GM21786 (cell line): Measurements from ENCODE around the gene DACT2.
"Not testable (repeated sequence)": the region's sequence is repeated elsewhere in the genome, so short reads cannot be mapped to it uniquely, and the experiment has no call there.

Experiments
- ATAC-seq: cut with Tn5 transposase; IDR thresholded peaks from one replicate; pipeline ENCODE4 v1.9.1; 2021; ENCODE audit not compliant: unreplicated experiment

Gene DACT2

DNA sequence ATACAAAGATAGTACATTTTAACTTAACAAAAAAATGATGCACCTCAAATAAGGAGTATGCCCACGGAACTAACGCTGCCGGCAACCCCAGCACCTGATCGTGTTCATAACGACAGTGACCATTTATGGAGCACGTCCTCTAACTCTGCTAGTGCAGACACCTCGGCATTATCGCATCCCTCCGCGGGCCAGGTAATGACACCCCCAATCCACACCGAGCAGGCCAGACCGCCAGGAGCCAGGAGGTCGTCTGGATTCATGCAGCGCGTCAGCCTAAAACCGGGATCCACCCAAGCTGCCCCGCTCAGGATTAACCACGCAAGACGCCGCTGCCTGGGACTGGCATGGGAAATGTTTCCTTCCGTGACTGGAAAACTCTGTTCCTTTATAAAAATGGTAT, 34.1 kb downstream of the DACT2 start:
- ATAC-seq: no peak

DNA sequence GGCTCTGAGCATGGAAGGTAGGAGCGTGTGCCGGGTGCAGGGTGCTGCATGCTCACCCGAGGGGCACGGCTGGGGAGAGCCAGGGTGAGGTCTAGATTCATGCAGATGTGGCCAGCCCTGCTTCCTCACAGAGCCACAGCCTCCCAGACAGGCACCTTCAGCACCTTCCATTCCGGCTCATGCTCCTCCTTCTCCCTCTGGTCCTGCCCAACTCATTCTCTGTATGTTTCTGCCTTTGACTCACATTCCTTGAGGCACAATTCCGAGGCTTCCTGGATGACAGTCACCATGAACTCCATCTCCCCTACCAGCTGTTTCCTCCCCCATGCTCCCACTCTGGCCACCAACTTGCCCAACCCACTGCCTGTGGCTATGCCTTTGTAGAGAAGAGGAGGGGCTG, 35.4 kb downstream of the DACT2 start:
- ATAC-seq: no peak

DNA sequence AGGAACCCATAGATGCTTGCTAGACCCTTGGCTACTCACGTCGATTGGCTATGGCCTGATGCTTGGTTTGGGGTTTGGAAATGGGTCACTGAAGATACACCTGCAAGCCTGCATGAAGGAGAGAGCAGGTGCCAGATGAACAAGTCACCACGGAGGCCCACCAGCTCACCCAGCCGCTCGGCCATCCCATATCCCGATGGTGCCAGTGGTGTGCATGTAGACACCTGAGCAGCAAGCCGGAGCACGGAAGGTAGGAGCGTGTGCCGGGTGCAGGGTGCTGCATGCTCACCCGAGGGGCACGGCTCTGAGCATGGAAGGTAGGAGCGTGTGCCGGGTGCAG, 35.9 kb downstream of the DACT2 start:
- ATAC-seq: no peak

DNA sequence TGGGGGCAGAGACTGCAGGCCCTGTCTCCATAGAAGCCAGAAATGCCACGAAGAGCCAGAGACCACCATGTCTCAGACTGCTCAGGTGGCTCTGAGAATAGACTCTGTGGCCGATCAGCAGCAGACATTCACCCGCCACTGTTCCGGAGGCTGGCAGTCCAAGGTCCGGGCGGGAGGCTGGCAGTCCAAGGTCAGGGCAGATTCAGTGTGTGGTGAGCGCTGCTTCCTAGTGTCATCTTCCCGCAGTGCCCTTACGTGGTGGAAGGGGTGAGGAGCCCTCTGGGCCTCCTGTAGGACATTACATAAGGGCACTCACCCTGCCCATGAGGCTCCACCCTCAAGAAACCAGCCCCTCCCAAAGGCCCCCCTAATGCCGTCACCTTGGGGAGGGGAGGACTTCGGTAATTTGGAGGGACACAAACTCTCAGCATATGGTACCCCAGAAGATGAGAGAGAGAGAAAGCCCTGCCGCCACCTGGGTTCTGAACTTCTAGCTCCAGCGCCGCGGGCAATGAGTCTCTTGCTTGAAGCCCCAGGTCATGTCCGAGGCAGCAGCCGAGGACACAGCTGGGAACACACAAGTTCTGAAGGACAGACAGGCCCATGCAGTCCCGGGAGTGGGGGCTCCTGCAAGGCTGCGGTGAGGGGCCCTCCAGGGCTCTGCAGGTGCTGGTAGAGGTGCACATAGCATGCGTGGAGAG, 36.4 kb downstream of the DACT2 start:
- ATAC-seq: no peak

DNA sequence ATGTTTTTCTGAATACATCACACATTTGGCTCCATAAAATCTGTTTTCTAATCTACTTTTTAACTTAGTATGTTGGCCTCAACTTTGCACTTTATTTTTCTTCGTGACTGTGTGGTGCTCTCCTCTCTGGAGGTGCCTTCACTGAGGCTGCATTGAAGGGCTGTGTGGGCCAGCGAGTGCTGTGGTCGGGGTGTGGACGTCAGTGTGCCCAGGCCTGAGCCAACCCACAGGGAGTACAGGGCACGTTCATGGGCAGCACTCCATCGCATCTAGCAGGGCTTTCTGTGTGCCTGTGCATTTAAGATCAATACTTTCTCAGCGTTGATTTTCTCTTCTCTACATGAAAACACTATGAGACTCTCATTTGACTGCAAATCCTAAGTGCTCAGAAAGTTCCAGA, 37.8 kb downstream of the DACT2 start:
- no peak for ATAC-seq

DNA sequence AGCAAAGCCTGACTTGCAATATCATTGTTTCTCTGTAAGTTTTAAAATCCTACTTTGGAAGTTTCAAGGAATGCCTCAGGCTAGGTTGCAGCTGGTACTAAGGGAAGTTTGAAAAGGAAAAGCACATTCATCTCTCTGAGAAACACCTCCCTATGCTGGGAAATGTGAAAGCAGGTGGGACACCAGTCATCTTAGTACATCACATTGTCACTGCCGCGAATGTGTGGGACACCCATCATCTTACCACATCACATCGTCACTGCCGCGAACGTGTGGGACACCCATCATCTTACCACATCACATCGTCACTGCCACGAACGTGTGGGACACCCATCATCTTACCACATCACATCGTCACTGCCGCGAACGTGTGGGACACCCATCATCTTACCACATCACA, 38.3 kb downstream of the DACT2 start:
- not testable (repeated sequence) for ATAC-seq

DNA sequence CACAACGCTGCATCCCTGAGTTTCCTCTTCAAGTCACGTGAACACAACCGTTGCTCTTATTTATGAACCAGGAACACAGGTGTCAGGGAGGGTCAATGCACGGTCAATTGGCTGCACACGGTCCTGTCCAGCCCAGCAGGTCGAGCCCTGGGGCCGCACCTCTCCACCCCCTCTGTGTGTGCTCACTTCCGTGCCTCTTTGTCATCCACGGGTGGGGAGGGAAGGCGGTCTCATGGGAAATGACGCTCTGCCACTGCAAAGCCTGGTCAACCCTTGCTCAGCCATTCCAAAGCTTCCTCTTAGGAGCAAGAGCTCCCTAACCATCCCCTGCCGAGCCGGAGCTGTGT, 38.7 kb downstream of the DACT2 start:
- ATAC-seq: no peak

DNA sequence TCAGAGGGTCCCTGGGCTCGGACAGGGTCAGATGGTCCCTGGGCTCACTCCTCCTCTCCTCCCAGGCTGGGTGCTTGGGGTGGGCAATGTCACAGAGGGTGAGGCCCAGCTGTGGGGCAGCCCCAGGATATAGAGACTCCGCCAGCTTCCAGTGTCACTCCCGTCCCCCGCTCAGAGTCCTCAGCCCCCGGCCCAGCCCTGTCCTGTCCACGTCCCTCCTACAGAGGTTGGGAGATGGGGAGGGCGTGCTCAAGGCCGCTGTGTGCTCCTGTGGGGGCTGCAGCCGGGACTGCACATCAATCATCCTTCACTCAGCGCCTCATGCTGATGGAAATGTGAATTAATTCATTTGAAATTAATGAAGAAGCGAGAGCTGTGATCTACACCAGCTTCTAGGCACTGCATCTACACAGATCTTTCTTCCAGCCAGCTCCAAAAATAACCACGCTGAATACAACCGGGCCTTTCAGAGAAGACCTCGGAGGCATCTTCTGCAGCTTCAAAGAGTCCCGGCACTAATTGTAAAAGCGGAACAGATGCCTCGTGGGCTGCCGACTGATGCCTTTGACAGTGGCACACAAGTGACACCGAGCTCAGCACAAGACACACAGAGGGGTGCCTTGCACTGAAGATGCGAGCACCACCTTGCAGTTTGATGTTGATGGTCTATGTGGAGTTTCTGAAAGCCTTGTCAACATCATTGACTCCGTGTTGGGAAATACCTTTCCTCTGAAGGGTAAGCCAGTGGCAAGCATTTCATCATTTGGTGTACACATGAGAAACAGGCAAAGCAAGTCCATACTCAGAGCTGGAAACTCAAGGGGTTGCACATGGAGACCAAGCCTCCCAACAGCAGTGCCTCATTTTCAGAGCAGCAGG, 39.3 kb downstream of the DACT2 start:
- no peak for ATAC-seq

DNA sequence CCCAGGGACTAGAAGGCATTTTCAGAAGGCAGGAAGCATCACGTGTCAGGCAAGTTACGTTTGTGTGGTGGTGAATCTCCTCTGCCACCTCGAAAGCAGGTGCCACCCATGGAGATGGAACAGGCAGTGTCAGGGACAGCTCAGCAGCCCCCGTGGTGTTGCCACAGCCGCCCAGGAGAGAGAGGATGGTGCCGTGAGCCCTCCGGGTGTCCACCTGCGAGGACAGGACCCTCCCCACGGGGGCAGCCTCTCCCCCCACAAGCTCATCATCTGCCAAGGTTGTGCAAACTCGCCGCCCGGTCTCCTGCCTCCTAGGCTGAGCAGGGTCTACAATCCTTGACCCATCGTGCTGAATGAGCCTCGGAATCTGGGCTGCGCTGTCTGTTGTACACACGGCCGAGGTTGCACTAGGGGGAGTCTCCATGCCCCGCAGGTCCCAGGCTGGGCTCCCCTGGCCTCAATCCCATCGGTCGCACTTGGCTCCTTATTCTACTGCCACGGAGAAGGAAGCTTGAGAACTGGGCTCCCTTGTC, 40.1 kb downstream of the DACT2 start:
- no peak for ATAC-seq

DNA sequence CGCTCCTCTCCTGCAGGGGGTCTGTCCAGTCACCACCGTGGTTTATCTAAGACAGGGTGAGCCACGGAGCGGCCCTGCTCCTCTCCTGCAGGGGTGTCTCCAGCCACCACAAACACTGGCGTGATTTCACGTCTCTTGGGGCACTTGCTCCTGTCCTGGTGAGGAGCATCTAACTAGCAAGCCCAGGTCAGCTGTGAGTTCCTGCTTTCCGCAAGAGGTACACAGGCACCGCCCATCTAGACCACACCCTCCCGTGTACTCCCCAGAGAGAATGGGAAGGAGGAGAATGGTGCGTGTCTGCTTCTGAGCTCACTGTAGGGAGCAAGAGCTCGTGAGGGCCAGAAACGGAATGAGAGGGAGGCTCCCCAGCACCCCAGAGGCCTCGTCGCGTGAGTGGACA, 40.7 kb downstream of the DACT2 start:
- ATAC-seq: no peak

DNA sequence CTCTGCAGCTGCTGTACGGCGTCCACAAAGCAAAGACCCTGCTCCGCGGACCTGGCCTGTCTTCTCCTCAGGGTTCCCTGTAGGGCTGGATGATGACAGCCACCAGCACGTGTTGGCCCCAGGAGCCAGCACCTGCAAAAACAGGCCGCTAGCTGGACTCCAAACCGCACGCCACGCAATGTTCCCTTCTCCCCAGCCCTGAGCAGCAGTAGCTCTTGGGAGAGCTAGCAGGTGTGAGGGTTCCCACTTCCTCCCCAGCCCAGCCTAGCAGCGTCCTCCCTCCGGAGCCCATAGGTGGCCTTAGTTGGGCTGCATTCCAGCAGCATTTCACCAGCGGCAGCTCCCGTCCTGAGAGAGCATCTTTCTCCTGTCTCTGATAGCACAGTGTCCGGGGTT, 42.3 kb downstream of the DACT2 start:
- no peak for ATAC-seq

DNA sequence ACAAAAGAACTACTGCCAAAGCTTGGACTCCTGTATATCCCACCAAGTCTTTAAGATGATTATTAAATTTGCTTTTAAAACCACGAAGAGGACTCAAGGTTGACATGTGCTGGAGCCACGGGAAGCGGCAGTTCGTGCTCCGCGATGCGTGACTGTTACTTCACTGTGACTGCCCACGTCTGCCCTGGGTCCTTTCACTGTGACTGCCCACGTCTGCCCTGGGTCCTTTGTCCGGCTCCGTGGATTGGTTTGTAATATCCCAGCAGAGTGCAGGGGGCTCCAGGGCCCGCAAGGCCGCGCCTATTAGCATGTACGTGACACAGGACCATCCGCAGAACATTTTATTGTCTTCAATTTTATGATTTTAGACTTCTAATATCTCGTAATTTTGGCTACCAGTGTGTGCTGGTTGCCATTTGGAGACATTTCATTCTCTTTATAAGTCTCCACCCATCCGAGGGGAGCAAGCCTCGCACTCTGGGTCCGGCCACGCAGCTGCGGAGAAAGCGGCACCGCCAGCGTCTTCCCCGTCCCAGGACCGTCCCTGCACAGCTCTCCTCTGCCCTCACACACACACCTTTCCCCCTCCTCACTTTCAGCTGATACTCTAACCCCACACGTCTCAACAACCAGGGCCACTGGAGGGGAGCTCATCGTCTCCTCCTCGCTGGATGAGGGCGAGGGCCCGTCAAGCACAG, 42.9 kb downstream of the DACT2 start:
- no peak for ATAC-seq

DNA sequence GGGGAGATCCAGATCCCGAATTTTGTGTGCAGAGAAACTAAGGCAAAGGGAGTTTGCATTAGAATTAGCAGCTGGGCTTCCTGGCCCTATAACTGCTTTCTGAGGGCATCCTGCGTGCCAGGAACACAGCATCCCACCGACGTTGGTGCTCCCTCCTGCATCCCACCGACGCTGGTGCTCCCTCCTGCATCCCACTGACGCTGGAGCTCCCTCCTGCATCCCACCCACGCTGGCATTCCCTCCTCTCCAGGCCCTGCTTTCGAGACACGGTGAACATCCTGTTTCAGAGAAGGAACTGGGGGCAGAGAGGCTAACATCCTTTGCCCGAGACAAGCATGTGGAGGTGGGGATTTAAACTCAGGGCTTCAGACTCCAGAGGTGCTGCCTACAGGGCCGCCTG, 44.4 kb downstream of the DACT2 start:
- no peak for ATAC-seq

DNA sequence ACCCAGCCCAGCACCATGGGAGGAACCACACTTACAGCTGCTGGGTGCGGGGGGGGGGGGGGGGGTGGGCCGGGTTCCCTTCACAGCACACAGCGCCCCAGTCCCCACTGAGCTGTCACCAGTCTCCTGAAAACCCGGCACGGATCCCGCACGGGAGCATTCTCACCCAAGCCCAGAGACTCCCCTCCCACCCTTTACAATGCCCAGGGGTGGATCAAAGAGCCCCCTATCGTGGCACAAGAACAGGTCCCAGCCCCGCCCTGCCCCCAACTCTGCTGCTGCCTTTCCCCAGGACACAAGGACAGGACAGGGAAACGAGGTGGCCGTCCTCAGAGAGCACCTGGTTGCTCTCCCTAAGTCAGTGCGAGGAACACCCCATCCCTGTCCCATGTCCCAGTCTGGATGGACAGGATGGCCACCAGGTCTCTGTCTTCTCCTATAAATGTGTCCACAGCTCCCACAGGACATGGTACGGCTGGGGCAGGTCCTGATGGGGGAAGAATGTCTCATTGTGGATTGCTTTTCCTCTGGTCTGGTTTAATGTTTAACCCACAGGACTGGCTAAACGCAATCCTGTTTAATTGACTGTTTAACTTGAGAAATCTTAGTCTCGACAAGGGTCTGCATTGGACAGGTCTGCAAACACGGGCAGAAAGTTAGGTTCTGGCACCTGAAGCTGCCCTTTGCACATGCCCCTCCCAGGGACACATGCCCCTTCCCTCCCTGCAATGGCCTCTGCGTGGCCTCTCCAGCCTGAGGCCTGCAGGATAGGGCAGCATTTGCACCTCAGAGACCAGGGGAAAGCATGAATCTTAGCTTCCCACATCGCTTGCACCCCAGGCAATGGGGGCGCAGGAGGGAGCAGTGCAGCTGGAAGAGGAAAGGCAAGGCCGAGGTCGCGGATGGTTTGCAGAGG, 45.3 kb downstream of the DACT2 start:
- ATAC-seq: no peak

DNA sequence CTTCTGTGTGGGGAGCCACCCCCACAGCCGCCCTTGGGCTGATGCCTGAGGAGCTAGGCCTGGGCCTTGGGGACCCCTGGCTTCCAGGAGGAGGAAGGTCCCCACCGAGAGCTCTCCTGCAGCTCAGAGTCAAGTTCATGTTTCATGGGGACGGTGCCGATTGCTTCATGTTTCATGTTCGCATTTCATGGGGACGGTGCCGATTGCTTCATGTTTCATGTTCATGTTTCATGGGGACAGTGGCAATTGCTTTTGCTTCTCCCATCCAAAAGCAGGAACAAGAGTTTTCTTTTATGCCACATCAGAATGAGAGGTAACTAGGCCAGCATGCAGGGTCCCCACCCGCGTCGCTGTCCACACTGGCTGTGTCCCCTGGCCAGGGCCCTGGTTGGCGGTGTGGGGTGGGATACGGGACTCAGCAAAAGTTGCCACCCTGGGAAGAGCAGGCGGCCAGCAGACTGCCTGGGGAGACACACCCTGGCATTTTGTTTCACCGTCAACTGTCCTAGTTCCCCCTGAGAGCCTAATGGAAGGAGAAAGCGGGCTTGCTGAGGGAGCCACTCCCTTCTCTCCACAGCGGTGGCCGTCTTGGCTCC, 46.0 kb downstream of the DACT2 start:
- ATAC-seq: no peak

DNA sequence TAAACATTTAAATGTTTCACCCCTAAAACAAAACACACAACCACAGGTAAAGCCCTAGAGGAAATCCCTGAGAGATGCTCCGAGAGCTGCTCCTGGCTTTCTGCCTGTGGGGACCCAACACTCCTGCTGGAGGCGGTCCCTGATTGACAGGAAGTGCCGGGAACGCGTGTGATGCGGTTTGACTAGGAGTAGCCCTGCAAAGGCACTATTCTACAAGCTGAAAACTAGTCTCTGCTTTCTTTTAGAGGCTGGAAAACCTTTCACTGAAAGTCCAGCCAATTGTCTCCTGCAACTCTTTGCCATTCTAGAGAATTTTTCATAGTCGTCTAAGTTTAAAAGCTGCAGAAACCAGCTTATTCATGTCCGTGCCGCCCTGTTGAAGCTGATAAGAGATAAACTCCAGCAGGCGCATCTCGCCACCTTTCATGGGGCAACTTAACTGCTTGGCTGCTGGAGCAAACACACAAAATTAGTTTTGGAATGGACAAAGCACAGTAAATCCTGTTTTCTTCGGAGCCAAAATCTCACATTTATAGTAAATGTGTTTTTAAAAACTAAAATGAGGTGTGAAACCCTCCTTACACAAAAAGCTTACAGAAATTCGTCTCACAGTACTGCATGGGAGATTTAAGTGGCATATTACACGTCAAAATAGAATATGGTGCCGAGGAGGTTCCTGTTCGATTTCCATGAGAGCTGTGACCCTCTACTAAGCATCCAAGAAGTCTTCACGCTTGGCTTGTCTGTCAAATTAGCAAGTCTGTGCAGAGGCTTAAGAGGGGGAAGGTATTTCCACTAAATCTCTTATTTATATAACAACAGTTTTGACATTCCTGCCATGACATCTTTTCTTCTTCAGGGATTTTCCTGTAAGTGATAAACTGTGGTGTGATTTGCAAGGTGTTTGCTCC, 46.9 kb downstream of the DACT2 start:
- ATAC-seq: no peak

DNA sequence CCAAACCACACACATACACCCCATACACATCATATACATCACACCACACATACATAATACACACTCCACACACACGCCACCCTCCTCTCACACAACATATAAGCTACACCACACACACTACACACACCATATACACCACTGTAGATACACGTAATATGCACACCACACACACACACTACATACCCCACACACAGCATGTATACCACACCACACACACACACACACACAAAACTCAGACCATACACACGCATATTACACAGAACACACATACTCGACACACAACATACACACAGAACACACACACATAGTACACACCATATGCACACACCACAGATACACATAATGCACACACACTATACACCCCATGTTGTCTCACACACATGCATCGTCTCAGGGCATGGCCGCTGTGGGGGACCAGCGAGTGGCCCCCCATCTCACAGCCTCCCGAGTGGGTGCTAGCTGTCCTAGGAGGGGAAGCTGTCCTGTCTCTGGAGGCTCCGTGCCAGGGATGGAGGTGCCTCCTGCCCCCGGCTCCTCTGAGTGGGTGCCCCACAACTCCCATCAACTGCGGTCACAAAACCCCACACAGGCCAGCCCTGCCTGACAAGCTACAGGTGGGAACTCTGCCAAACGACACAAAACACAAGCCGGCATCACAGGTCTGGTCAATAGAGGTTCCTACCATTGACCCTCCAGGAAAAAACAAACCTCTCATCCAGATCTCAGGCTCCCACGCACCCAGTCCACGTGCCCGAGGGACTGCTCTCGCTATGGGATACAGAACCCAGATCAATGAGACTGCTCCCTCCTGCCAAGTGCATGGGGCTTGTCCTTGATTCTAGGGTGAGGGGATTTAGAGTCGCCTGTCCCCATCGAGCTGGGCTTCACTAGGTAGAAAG, 49.1 kb downstream of the DACT2 start:
- ATAC-seq: no peak

DNA sequence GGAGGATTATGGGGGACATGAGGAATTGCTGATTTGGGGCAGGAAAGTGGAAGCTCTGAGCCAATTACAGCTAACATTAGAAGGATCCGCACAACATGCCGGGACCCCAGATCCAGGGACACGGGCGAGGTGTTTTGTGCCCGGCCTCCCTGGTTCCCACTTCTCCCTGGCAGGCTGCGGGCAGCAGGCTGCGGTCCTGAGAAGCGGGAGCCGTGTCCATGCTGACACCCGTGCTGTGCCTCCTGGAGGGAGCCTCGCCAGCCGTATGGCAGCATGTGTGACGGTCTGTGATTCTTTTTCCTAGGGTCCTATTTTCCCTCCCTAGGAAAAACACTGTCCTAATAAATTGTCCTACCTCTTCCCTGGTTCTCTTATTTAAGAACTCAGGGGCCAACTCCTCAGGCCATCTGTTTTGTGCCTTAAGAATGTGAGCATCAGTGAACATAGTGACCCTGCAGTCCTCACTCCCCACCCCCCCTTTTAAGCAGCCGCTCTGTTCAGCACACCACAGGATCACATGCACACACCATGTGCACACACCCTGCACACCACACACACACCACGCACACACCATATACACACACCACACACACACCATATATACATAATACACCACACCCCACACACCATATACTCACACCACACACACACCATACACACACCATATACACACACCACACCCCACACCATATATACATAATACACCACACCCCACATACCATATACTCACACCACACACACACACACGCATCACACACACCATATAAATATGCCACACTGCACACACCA, 49.9 kb downstream of the DACT2 start:
- no peak for ATAC-seq
